ENCODE measurements around the gene MYBPC3.

The MYBPC3 gene
- 0 reads per million in 3 donors for total RNA-seq

- no peaks in the 10 kb centered on the region for H3K36me3 ChIP-seq (ENCODE audit: control insufficient read depth, insufficient read depth, low read length)
- no peak for DNase-seq
Observed at GRCh38 chr11:47352556-47352955, at the start of gene MYBPC3. TSS of gene MYBPC3 (minus strand) at chr11:47352702. CDS start at chr11:47352647, 55 bp downstream.

DNA sequence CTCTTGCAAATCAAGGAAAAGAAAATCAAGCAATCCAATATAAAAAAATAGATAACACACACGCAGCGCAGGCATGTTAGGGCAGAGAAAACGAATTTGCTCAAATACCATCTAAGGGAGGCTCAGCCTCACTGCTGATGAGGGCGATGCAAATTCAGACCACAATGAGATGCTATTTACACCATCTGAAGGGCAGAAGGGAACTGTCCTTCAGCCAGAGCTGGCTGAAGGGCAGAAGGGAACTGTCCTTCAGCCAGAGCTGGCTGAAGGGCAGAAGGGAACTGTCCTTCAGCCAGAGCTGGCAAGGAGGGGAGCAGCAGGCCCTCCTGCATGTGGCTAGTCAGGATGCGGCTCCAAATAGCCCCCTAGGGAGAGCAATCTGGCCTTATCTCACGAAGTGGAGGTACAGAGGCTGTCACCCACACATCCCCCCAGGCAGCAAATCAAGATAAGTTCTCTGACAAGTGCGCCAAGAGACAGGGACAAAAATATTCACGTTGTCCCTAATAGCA, 48.3 kb upstream of the MYBPC3 start:
- no peaks in the 10 kb centered on the region for H3K9me3 ChIP-seq (ENCODE audit: control insufficient read depth, low read length)
- H3K27ac ChIP-seq (ENCODE audit: insufficient read depth, low read length, poor library complexity, severe bottlenecking), result no peak overlapping the region
- H3K4me3 ChIP-seq (ENCODE audit: insufficient read depth, low read depth, low read length, poor library complexity, severe bottlenecking), result no peak overlapping the region
- DNase-seq, result no peak
- H3K36me3 ChIP-seq (ENCODE audit: control insufficient read depth, insufficient read depth, low read length), result no peaks in the 10 kb centered on the region
- peaks cover 20% of the 10 kb centered on the region for H3K4me1 ChIP-seq (ENCODE audit: control insufficient read depth, insufficient read depth, low read length, poor library complexity, severe bottlenecking)
- H3K27me3 ChIP-seq (replicated peaks; ENCODE audit: control insufficient read depth, insufficient read depth, low read length, poor library complexity, severe bottlenecking), result no peaks in the 10 kb centered on the region

More at GRCh38 chr11:47352556-47352955, at the start of gene MYBPC3:
- Histone ChIP-seq H3K4me3 (ENCODE audit: insufficient read depth, low read depth, low read length, poor library complexity, severe bottlenecking) (no peak within 1 kb of the TSS), H3K27me3 (replicated peaks; ENCODE audit: control insufficient read depth, insufficient read depth, low read length, poor library complexity, severe bottlenecking) (no peaks in the 10 kb centered on the region), H3K27ac (ENCODE audit: insufficient read depth, low read length, poor library complexity, severe bottlenecking) (no peak within 1 kb of the TSS), H3K4me1 (ENCODE audit: control insufficient read depth, insufficient read depth, low read length, poor library complexity, severe bottlenecking) (no peaks in the 10 kb centered on the region), H3K9me3 (ENCODE audit: control insufficient read depth, low read length) (no peaks in the 10 kb centered on the region)

DNA sequence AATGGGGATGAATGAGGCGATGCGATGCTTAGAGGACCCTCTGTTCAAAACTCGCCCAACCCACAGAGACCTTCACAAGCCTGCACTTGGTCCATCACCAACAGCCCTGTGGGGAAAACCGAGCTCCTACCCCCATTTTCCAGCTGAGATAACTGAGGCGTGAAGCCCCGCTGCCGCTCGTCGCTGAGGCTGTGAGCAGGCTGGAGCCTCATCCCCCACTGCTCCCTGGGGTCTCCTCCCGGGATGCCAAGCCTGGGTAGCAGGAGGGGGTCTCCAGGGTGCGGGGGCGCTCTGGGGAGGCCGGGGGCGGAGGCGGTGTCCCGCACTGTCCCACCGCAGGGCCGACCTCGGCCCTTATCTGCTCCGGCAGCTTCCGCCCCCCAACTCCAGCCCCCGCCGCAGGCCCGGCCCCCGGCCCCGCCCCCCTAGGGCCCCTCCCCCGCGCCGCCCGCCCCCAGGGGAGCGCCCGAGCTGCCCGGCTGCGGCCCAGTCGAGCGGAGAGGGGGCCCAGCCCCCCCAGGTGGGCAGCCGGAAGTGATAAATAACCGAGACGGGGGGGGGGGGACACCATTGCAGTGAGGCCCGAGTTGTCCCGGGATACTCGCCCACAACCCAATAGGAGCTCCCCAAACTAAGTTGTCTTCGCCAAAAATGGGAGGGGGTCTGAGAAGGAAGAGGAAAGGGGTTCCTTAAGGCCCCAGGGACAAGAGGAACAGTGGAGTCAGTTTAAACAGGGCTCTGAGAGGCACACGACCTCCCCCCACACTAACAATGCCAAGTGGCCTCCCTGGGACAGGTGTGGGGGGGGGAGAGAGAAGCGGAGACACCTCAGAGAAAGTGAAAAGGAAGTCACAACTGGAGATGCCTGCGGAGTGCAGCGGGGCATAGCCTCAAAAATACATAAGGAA, 47.6 kb upstream of the MYBPC3 start:
- DNase-seq, result peak; percentile 15 to 33 (median 24)
- H3K27me3 ChIP-seq (replicated peaks; ENCODE audit: control insufficient read depth, insufficient read depth, low read length, poor library complexity, severe bottlenecking), result no peaks in the 10 kb centered on the region

GRCh38 chr11:47398551-47398950, 46.0 kb upstream of the MYBPC3 start:
- peaks cover 43% of the 10 kb centered on the region for H3K4me1 ChIP-seq (ENCODE audit: control insufficient read depth, insufficient read depth, low read length, poor library complexity, severe bottlenecking)

More for the DNA sequence above, 47.6 kb upstream of the MYBPC3 start:
- H3K4me1 ChIP-seq (ENCODE audit: control insufficient read depth, insufficient read depth, low read length, poor library complexity, severe bottlenecking), result peaks cover 27% of the 10 kb centered on the region
- H3K9me3 ChIP-seq (ENCODE audit: control insufficient read depth, low read length), result no peaks in the 10 kb centered on the region
- H3K4me3 ChIP-seq (ENCODE audit: insufficient read depth, low read depth, low read length, poor library complexity, severe bottlenecking), result peak overlapping the region; percentile 60
- H3K36me3 ChIP-seq (ENCODE audit: control insufficient read depth, insufficient read depth, low read length), result no peaks in the 10 kb centered on the region
- H3K27ac ChIP-seq (ENCODE audit: insufficient read depth, low read length, poor library complexity, severe bottlenecking), result peak overlapping the region; percentile 63

GRCh38 chr11:47398011-47398410, 45.5 kb upstream of the MYBPC3 start:
- Histone ChIP-seq H3K36me3 (ENCODE audit: control insufficient read depth, insufficient read depth, low read length) (no peaks in the 10 kb centered on the region), H3K27me3 (replicated peaks; ENCODE audit: control insufficient read depth, insufficient read depth, low read length, poor library complexity, severe bottlenecking) (no peaks in the 10 kb centered on the region), H3K4me1 (ENCODE audit: control insufficient read depth, insufficient read depth, low read length, poor library complexity, severe bottlenecking) (peaks cover 46% of the 10 kb centered on the region), H3K9me3 (ENCODE audit: control insufficient read depth, low read length) (no peaks in the 10 kb centered on the region), H3K27ac (ENCODE audit: insufficient read depth, low read length, poor library complexity, severe bottlenecking) (peak overlapping the region; percentile 18), H3K4me3 (ENCODE audit: insufficient read depth, low read depth, low read length, poor library complexity, severe bottlenecking) (no peak overlapping the region)
- no peak for DNase-seq

More at GRCh38 chr11:47398551-47398950, 46.0 kb upstream of the MYBPC3 start:
- no peaks in the 10 kb centered on the region for H3K27me3 ChIP-seq (replicated peaks; ENCODE audit: control insufficient read depth, insufficient read depth, low read length, poor library complexity, severe bottlenecking)
- H3K27ac ChIP-seq (ENCODE audit: insufficient read depth, low read length, poor library complexity, severe bottlenecking), result peak overlapping the region; percentile 18
- H3K4me3 ChIP-seq (ENCODE audit: insufficient read depth, low read depth, low read length, poor library complexity, severe bottlenecking), result no peak overlapping the region
- no peaks in the 10 kb centered on the region for H3K9me3 ChIP-seq (ENCODE audit: control insufficient read depth, low read length)
- H3K36me3 ChIP-seq (ENCODE audit: control insufficient read depth, insufficient read depth, low read length), result no peaks in the 10 kb centered on the region
- DNase-seq, result no peak

DNA sequence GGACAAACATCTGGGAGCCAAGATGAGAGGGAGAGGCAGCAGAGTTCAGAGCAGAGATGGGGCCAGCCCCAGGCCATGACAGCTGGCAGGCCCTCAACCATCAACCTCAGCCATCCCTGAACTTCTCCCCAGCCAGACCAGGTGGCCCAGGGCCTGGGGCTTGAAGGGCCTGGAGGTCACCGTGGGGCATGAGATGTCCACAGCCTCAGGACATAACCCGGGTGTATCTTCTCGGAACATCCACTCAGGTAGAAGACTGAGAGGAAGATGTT, 43.5 kb upstream of the MYBPC3 start:
- no peak overlapping the region for H3K27ac ChIP-seq (ENCODE audit: insufficient read depth, low read length, poor library complexity, severe bottlenecking)
- H3K9me3 ChIP-seq (ENCODE audit: control insufficient read depth, low read length), result no peaks in the 10 kb centered on the region
- no peak overlapping the region for H3K4me3 ChIP-seq (ENCODE audit: insufficient read depth, low read depth, low read length, poor library complexity, severe bottlenecking)
- peaks cover 48% of the 10 kb centered on the region for H3K4me1 ChIP-seq (ENCODE audit: control insufficient read depth, insufficient read depth, low read length, poor library complexity, severe bottlenecking)
- DNase-seq, result no peak
- no peaks in the 10 kb centered on the region for H3K27me3 ChIP-seq (replicated peaks; ENCODE audit: control insufficient read depth, insufficient read depth, low read length, poor library complexity, severe bottlenecking)
- no peaks in the 10 kb centered on the region for H3K36me3 ChIP-seq (ENCODE audit: control insufficient read depth, insufficient read depth, low read length)

GRCh38 chr11:47395223-47396048, 42.9 kb upstream of the MYBPC3 start:
- Histone ChIP-seq H3K9me3 (ENCODE audit: control insufficient read depth, low read length) (no peaks in the 10 kb centered on the region), H3K4me1 (ENCODE audit: control insufficient read depth, insufficient read depth, low read length, poor library complexity, severe bottlenecking) (peaks cover 43% of the 10 kb centered on the region), H3K36me3 (ENCODE audit: control insufficient read depth, insufficient read depth, low read length) (no peaks in the 10 kb centered on the region), H3K27me3 (replicated peaks; ENCODE audit: control insufficient read depth, insufficient read depth, low read length, poor library complexity, severe bottlenecking) (no peaks in the 10 kb centered on the region), H3K27ac (ENCODE audit: insufficient read depth, low read length, poor library complexity, severe bottlenecking) (peak overlapping the region; percentile 73), H3K4me3 (ENCODE audit: insufficient read depth, low read depth, low read length, poor library complexity, severe bottlenecking) (peak overlapping the region; percentile 18)
- DNase-seq, result no peak

GRCh38 chr11:47394322-47395222, 42.1 kb upstream of the MYBPC3 start:
- DNase-seq, result peak in 1 of 3 donors; percentile 31
- no peaks in the 10 kb centered on the region for H3K36me3 ChIP-seq (ENCODE audit: control insufficient read depth, insufficient read depth, low read length)
- no peaks in the 10 kb centered on the region for H3K9me3 ChIP-seq (ENCODE audit: control insufficient read depth, low read length)
- no peaks in the 10 kb centered on the region for H3K27me3 ChIP-seq (replicated peaks; ENCODE audit: control insufficient read depth, insufficient read depth, low read length, poor library complexity, severe bottlenecking)
- peak overlapping the region; percentile 73 for H3K27ac ChIP-seq (ENCODE audit: insufficient read depth, low read length, poor library complexity, severe bottlenecking)
- H3K4me1 ChIP-seq (ENCODE audit: control insufficient read depth, insufficient read depth, low read length, poor library complexity, severe bottlenecking), result peaks cover 43% of the 10 kb centered on the region
- H3K4me3 ChIP-seq (ENCODE audit: insufficient read depth, low read depth, low read length, poor library complexity, severe bottlenecking), result peak overlapping the region; percentile 18

DNA sequence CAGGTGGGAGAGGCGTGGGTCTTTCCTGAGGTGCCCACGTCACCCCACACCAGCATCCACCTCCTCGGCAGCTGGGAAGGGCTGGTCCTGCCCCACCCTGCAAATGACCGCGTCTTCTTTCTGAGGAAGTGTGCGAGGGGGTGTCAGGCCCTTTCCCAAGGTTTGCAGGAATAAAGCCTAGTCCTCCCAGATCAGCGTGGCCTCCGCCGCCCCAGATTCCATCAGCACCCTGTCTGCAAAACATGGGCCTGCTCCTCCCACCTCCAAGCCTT, 41.5 kb upstream of the MYBPC3 start:
- DNase-seq, result no peak
- H3K4me1 ChIP-seq (ENCODE audit: control insufficient read depth, insufficient read depth, low read length, poor library complexity, severe bottlenecking), result peaks cover 44% of the 10 kb centered on the region
- no peaks in the 10 kb centered on the region for H3K27me3 ChIP-seq (replicated peaks; ENCODE audit: control insufficient read depth, insufficient read depth, low read length, poor library complexity, severe bottlenecking)
- no peaks in the 10 kb centered on the region for H3K36me3 ChIP-seq (ENCODE audit: control insufficient read depth, insufficient read depth, low read length)
- H3K9me3 ChIP-seq (ENCODE audit: control insufficient read depth, low read length), result no peaks in the 10 kb centered on the region
- no peak overlapping the region for H3K4me3 ChIP-seq (ENCODE audit: insufficient read depth, low read depth, low read length, poor library complexity, severe bottlenecking)
- peak overlapping the region; percentile 73 for H3K27ac ChIP-seq (ENCODE audit: insufficient read depth, low read length, poor library complexity, severe bottlenecking)

All from effector memory CD4-positive, alpha-beta T cell (primary cell).